Neural progenitor cell (in vitro differentiated cells): ENCODE results near the gene SOCS3. TPM values are rescaled to one million over a fixed set of nuclear protein-coding genes. Genes with fewer than 3 reads are reported as not detected.

Source experiments
- DNase-seq: peaks from one replicate; pipeline ENCODE4 v3.0.0-alpha.2; 2016; ENCODE audit warnings: low spot score
- H2AFZ ChIP-seq: fragments of 200-600 bp; sonication (generic); replicated peaks from 2 replicates; pipeline ENCODE4 v1.6.1; 2016; ENCODE audit warnings: antibody characterized with exemption
- H3F3A ChIP-seq: fragments of 200-600 bp; sonication (generic); 2 replicates; pipeline ENCODE4 v1.6.1; 2016; ENCODE audit warnings: antibody characterized with exemption, low read depth
- H3K27ac ChIP-seq: fragments of 200-600 bp; sonication (generic); 2 replicates; pipeline ENCODE4 v1.5.1; 2016; ENCODE audit warnings: mild to moderate bottlenecking
- H3K27me3 ChIP-seq: fragments of 200-600 bp; sonication (generic); 2 replicates; pipeline ENCODE4 v1.6.1; 2016; ENCODE audit warnings: mild to moderate bottlenecking, moderate library complexity
- H3K36me3 ChIP-seq: fragments of 200-600 bp; sonication (generic); 2 replicates; pipeline ENCODE4 v1.5.1; 2016
- H3K4me1 ChIP-seq: fragments of 200-600 bp; sonication (generic); 2 replicates; pipeline ENCODE4 v1.6.1; 2016; ENCODE audit warnings: mixed run types
- H3K4me2 ChIP-seq: fragments of 200-600 bp; sonication (generic); 2 replicates; pipeline ENCODE4 v1.6.1; 2016
- H3K4me3 ChIP-seq: fragments of 200-600 bp; sonication (generic); 2 replicates; pipeline ENCODE4 v1.5.1; 2016
- H3K79me2 ChIP-seq: fragments of 200-600 bp; sonication (generic); 2 replicates; pipeline ENCODE4 v1.6.1; 2016; ENCODE audit warnings: low read depth
- H3K9ac ChIP-seq: fragments of 200-600 bp; sonication (generic); 2 replicates; pipeline ENCODE4 v1.6.1; 2016
- H3K9me3 ChIP-seq: fragments of 200-600 bp; sonication (generic); 2 replicates; pipeline ENCODE4 v1.5.1; 2016; ENCODE audit warnings: low read depth
- H4K20me1 ChIP-seq: fragments of 200-600 bp; sonication (generic); 2 replicates; pipeline ENCODE4 v1.6.1; 2016; ENCODE audit warnings: low read depth
- H3K27ac Mint-ChIP-seq: 3 replicates; pipeline ENCODE4 v1.8.0; 2021; ENCODE audit warnings: mixed read lengths
- H3K27me3 Mint-ChIP-seq: 2 replicates; pipeline ENCODE4 v1.8.0; 2022; ENCODE audit warnings: low read depth, mild to moderate bottlenecking, inconsistent platforms, moderate library complexity, mixed read lengths; ENCODE audit not compliant: insufficient read depth
- H3K36me3 Mint-ChIP-seq: 3 replicates; pipeline ENCODE4 v1.8.0; 2021; ENCODE audit warnings: mixed read lengths
- H3K4me1 Mint-ChIP-seq: 3 replicates; pipeline ENCODE4 v1.8.0; 2021; ENCODE audit warnings: mixed read lengths
- H3K4me3 Mint-ChIP-seq: 3 replicates; pipeline ENCODE4 v1.8.0; 2021; ENCODE audit warnings: mild to moderate bottlenecking, moderate library complexity, mixed read lengths
- H3K9me3 Mint-ChIP-seq: 3 replicates; pipeline ENCODE4 v1.8.0; 2020; ENCODE audit warnings: mixed read lengths
- CTCF ChIP-seq: fragments of 200-600 bp; sonication (generic); IDR thresholded peaks from 2 replicates; pipeline ENCODE4 v1.5.1; 2017; ENCODE audit warnings: antibody characterized with exemption, mild to moderate bottlenecking
- EZH2 ChIP-seq: fragments of 200-600 bp; sonication (generic); IDR thresholded peaks from 2 replicates; pipeline ENCODE4 v1.6.1; 2017; ENCODE audit warnings: antibody characterized with exemption, mild to moderate bottlenecking, moderate library complexity
- EZH2phosphoT487 ChIP-seq: fragments of 200-600 bp; sonication (generic); IDR thresholded peaks from 2 replicates; pipeline ENCODE4 v1.6.1; 2017; ENCODE audit warnings: antibody characterized with exemption
- total RNA-seq: library from RNA; depleted of rRNA; stranded (reverse); fragments of >200 nt; gene quantifications from 2 replicates; pipeline ENCODE4 v1.2.3, GENCODE V29; 2015; ENCODE audit warnings: low replicate concordance

Gene SOCS3
- total RNA-seq, 1 donor from 2014 or later: 7.5 TPM

- Mint-ChIP-seq H3K36me3 (peaks cover 38% of the 10 kb centered on the region), H3K9me3 (no peaks in the 10 kb centered on the region), H3K4me3 (no peak overlapping the region), H3K4me1 (no peaks in the 10 kb centered on the region), H3K27ac (no peak overlapping the region), H3K27me3 (peaks cover 2% of the 10 kb centered on the region)
- no peak overlapping the region for H3K4me3 ChIP-seq
- no peak overlapping the region for H2AFZ ChIP-seq
- H3K9me3 ChIP-seq: no peaks in the 10 kb centered on the region
- no peaks in the 10 kb centered on the region for H3K36me3 ChIP-seq
- no peak overlapping the region for H3K27ac ChIP-seq
- H4K20me1 ChIP-seq: peaks cover 24% of the 10 kb centered on the region
- H3K4me2 ChIP-seq: no peak overlapping the region
- TF ChIP-seq EZH2phosphoT487: no peak
- no peak for TF ChIP-seq CTCF
- TF ChIP-seq EZH2: no peak
- no peak overlapping the region for H3K9ac ChIP-seq
- H3K4me1 ChIP-seq: no peaks in the 10 kb centered on the region
- H3F3A ChIP-seq: no peaks in the 10 kb centered on the region
- H3K27me3 ChIP-seq: no peaks in the 10 kb centered on the region
- peaks cover 36% of the 10 kb centered on the region for H3K79me2 ChIP-seq
- no peak for DNase-seq
Measured at GRCh38 chr17:78398390-78398789, 38.5 kb upstream of the SOCS3 start.

GRCh38 chr17:78397681-78398101, 37.8 kb upstream of the SOCS3 start:
- Histone ChIP-seq H3K79me2 (peaks cover 39% of the 10 kb centered on the region), H3K27ac (no peak overlapping the region), H3K9me3 (no peaks in the 10 kb centered on the region), H3K9ac (no peak overlapping the region), H3K4me3 (no peak overlapping the region), H3K4me1 (no peaks in the 10 kb centered on the region), H4K20me1 (peaks cover 27% of the 10 kb centered on the region), H3F3A (no peaks in the 10 kb centered on the region), H2AFZ (no peak overlapping the region), H3K4me2 (no peak overlapping the region), H3K36me3 (no peaks in the 10 kb centered on the region), H3K27me3 (no peaks in the 10 kb centered on the region)
- TF ChIP-seq EZH2 (no peak), EZH2phosphoT487 (no peak), CTCF (no peak)
- Mint-ChIP-seq H3K4me3 (no peak overlapping the region), H3K4me1 (no peaks in the 10 kb centered on the region), H3K9me3 (no peaks in the 10 kb centered on the region), H3K27me3 (peaks cover 2% of the 10 kb centered on the region), H3K27ac (no peak overlapping the region), H3K36me3 (peaks cover 39% of the 10 kb centered on the region)
- DNase-seq: no peak

- H3K4me3 Mint-ChIP-seq: no peak overlapping the region
- H3K4me2 ChIP-seq: no peak overlapping the region
- no peaks in the 10 kb centered on the region for H3K4me1 Mint-ChIP-seq
- DNase-seq: no peak
- H3F3A ChIP-seq: no peaks in the 10 kb centered on the region
- H3K9me3 Mint-ChIP-seq: no peaks in the 10 kb centered on the region
- peaks cover 50% of the 10 kb centered on the region for H3K79me2 ChIP-seq
- H3K27me3 ChIP-seq: no peaks in the 10 kb centered on the region
- peaks cover 37% of the 10 kb centered on the region for H4K20me1 ChIP-seq
- H2AFZ ChIP-seq: no peak overlapping the region
- no peak overlapping the region for H3K9ac ChIP-seq
- H3K36me3 Mint-ChIP-seq: peaks cover 36% of the 10 kb centered on the region
- H3K4me1 ChIP-seq: no peaks in the 10 kb centered on the region
- H3K4me3 ChIP-seq: no peak overlapping the region
- H3K27me3 Mint-ChIP-seq: peaks cover 2% of the 10 kb centered on the region
- no peaks in the 10 kb centered on the region for H3K36me3 ChIP-seq
- H3K9me3 ChIP-seq: no peaks in the 10 kb centered on the region
- TF ChIP-seq EZH2 (no peak), CTCF (no peak), EZH2phosphoT487 (no peak)
- no peak overlapping the region for H3K27ac ChIP-seq
- no peak overlapping the region for H3K27ac Mint-ChIP-seq
Measured at GRCh38 chr17:78396441-78397337, 36.8 kb upstream of the SOCS3 start.
